HG03045 (cell line): ENCODE measurements around the gene AXIN2.
"Not testable (repeated sequence)": the region's sequence is repeated elsewhere in the genome, so short reads cannot be mapped to it uniquely, and the experiment has no call there.

ENCODE experiments used
- ATAC-seq: cut with Tn5 transposase; IDR thresholded peaks from one replicate; pipeline ENCODE4 v1.9.1; 2021; ENCODE audit warnings: mild to moderate bottlenecking, moderate library complexity; ENCODE audit not compliant: unreplicated experiment

Gene AXIN2

DNA sequence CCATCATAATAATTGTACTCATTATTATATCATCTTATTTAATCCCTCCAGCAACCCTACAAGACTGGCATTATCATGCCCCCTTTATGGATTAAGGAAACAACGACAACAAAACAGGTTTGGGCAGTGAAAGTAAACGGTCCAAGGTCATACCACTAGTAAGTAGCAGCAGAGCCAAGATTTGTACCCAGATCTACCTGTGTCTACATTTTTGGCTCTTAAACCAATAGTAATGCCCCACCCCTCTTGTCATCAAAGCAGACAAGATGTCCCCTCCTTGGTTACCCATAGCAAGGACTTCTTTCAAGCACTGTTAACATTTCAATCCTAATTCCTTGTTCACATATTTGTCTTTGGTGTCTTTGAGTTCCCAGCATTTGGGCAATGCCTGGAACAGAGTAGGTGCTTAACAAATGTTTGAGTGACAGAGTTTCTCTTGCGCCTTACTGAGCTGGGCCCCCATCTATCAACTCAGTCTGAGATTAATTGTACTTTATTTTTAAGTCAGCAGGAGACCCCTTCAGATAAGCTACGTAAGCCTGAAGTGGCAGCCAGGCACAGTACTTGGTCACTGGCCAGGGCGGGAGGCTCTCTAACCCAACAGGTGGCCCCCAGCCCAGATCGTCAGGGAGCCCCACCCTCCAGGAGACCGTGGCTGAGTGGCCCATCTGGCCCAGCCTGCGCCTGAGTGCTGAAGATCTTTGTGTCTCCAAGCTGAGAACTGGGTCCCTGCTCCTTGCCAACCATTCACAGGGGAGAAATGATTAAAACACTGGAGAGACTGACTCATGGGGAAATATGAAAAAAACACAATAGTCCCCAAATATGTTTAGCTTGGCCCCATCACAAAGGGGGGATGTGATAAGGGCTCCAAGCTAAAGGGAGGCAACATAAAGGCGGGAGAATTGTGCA lies 75.8 kb downstream of the AXIN2 start:
- no peak for ATAC-seq

- not testable (repeated sequence) for ATAC-seq
These were observed 77.0 kb downstream of the AXIN2 start for GRCh38 chr17:65484405-65484804.

- no peak for ATAC-seq
These were observed 78.0 kb downstream of the AXIN2 start for GRCh38 chr17:65483438-65483837.

GRCh38 chr17:65482201-65482600 lies 79.2 kb downstream of the AXIN2 start:
- no peak for ATAC-seq

GRCh38 chr17:65479282-65479681 lies 82.2 kb downstream of the AXIN2 start:
- no peak for ATAC-seq
